Eye (tissue), 1 donor: ENCODE measurements around the gene TTLL5.
A peak's percentile ranks its signal among the peaks of the same experiment; 100 is the strongest.
"Not testable (repeated sequence)": the region's sequence is repeated elsewhere in the genome, so short reads cannot be mapped to it uniquely, and the experiment has no call there.

Experiments used
- DNase-seq: peaks from one replicate; pipeline ENCODE4 v3.0.0-alpha.2; 2015

TTLL5 gene

DNA sequence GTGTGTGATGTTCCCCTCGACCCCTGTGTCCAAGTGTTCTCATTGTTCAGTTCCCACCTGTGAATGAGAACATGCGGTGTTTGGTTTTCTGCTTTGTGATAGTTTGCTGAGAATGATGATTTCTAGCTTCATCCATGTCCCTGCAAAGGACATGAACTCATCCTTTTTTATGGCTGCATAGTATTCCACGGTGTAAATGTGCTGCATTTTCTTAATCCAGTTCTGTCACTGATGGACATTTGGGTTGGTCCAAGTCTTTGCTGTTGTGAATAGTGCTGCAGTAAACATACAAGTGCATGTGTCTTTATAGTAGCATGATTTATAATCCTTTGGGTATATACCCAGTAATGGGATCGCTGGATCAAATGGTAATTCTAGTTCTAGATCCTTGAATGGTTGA is 259.4 kb downstream of the TTLL5 start:
- DNase-seq, result not testable (repeated sequence)

DNA sequence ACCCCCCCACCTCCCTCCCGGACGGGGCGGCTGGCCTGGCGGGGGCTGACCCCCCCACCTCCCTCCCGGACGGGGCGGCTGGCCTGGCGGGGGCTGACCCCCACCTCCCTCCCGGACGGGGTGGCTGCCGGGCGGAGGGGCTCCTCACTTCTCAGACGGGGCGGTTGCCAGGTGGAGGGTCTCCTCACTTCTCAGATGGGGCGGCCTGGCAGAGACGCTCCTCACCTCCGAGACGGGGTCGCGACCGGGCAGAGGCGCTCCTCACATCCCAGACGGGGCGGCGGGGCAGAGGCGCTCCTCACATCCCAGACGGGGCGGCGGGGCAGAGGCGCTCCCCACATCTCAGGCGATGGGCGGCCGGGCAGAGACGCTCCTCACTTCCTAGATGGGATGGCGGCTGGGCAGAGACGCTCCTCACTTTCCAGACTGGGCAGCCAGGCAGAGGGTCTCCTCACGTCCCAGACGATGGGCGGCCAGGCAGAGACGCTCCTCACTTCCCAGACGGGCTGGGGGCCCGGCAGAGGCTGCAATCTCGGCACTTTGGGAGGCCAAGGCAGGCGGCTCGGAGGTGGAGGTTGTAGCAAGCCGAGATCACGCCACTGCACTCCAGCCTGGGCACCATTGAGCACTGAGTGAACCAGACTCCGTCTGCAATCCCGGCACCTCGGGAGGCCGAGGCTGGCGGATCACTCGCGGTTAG is 264.2 kb downstream of the TTLL5 start:
- DNase-seq, result not testable (repeated sequence)

DNA sequence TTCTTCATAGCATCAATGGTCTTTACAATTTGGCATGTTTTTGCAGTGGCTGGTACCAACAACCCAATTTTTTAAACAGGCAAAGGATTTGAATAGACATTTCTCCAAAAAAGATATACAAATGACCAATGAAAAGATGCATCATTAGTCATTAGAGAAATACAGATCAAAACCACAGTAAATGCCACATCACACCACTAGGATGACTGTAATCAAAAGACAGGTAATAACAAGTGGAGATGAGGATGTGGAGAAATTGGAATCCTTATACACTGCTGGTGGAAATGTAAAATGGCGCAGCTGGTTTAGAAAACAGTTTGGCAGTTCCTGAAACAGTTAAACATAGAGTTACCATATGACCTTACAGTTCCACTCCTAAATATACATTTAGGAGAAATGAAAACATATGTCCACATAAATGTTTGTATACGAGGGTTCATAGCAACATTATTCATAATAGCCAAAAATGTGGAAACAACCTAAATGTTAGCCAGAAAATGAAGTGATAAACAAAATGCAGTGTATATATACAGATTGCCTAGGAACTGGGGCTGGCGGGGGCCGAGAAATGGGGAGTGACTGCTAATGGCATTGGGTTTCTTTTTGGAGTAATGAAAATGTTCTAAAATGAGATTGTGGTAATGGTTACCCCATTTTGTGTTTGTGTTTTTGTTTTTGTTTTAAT is 265.5 kb downstream of the TTLL5 start:
- no peak for DNase-seq

DNA sequence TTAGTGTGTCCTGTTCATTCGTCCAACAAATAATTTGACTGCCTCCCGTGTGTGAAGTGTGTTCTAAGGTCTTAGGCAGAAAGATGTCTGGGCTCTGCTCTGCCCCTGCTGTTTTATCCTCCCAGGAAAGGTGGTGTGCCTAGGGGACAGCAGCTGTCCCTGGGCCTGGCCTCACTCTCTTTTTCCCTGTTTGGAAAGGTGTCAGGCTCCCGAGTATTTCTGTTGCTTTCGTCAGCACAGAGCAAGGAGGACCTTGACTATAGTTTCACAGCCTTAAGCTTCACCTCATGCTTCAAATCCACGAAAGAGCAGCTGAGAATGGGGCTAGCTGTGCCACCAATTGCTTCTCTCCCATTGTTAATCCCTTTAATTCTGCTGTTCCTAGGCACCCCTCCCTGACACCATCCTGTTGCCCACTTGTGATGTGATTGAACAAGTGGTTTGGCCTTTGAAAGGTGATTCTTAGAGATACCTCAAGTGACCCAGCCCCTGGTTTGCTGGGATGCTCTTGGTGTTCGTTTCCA is 266.6 kb downstream of the TTLL5 start:
- no peak for DNase-seq

DNA sequence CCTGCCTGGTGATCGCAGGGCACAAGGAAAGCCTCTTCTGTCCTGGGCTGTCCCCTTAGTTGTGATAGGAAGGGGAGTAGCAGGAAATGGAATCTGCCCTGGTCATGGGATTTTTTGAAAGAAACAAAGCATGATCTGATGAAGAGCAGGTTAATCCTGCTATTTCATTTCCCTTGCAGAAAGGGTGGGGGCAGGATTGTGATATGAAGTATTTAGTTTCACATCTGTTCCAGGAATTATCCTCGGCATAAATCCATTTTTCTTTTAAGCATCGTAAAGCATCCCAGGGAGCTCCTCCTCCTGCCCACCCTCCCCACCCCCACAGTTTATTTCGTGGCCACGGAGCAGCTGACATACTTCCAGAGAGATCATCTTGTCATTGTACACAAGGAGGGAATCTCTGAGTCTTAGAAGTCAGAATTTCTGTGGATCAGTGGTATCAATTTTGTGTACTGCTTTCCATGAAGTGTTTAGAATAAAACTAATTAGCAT is 267.7 kb downstream of the TTLL5 start:
- DNase-seq, result peak; percentile 57

DNA sequence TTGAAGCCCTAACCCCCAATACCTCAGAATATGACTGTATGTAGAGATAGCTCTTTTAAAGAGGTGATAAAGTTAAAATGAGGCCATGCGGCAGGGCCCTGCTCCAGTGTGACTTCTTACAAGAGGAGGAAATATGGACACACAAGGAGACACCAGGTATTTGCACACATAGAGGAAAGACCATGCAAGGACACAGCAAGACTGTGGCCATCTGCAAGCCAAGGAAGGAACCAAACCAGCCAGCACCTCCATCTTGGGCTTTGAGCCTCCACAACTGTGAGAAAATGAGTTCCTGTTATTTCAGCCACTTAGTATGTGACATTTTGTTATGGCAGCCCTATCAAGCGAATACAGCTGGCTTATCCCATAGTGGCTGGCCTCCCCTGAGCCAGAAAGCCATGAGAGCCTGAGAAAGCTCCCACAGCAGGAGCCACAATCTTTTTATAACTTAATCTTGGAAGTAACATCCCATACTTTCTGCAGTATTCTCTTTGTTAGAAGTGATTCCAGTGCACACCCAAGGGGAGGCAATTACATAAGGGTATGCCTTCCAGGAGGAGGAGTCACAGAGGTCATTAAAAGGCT is 272.8 kb downstream of the TTLL5 start:
- no peak for DNase-seq

DNA sequence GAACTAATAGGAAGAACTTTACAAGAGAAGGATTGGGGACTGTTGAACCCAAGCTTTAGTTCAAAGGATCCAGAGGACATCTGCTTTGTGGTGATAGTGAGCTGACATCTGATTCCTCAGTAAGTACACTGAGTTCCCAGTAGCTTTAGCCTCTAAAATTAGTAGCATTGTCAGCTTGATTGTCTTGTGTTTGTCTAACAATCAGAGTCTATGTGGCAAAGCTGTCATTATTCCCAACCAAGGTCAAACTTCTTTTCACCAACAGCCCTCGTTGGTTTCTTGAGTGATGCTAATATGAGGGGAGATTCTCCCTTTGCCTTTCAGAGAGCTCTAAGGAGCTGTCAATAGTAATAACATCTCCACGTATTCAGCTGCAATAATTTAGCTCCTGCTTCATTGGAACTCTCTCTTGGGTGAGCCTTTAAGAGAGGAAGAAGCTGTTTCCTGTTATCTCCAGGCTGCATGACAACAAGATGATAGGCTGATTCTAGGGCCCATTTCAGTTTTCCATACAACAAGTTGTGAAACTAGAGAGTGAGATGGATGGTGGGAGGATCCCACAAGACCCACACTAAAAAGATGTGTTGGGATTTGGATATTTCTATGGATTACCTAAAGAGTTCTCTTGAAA is 274.1 kb downstream of the TTLL5 start:
- peak; percentile 77 for DNase-seq

DNA sequence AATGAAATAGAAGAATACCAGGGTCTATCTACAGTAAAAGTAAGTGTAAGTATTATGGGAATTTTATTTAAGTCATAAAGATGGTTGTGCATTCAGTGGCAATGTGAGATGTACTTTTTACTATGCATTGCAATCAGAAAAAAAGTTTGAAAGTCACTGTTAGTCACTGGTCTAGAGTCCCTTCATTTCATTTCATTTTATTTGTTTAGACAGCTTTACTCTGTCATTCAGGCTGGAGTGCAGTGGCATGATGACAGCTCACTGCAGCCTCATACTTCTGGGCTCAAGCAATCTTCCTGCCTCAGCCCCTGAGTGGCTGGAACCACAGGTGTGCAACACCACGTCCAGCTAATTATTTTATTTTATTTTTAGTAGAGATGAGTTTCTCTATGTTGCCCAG is 278.2 kb downstream of the TTLL5 start:
- no peak for DNase-seq

DNA sequence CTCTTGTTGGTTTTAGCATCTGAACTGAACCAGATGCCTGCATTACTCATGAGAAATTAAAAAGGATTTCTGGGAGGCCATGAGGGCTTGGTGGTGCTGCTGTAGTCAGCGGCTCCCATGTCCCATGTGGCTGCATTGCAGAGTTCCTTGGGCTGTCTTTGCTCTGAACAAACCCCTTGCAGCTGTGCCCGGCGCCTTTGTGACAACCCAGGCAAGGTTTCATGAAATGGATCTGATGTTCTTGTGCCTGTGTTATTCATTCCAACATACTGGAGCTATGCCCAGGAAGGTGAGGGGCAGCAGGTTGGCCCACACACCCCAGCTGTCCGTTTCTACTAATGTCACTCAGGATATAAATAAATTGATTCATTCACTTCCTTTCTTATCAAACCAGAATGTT is 280.0 kb downstream of the TTLL5 start:
- peak; percentile 35 for DNase-seq

DNA sequence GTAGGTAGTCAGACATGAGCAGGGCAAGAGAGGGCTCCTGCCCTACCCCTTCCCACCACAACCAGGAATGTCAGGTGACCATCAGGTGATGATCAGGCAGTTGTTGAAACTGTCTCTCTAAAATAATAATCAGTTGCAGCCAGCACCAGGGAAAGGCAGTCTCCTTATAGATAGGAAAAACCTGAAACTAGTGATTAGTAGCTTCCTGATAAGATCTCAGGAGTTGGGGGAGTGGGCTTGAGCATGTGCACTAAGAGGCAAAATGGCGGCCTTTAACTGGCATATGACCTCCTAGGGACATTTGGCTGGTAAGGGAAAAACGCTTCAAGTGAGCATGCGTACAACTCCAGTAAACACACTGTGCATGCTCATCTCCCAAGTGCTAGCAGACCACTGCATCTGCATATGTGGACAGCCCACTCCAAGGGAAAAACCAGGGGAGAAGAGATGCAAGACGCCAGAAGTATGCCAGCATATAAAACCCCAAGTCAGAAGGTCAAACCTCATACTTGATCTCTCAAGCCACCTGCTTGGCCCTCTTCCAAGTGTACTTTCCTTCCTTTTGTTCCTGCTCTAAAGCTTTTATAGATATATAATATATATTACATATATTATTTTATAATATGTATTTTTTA is 283.7 kb downstream of the TTLL5 start:
- no peak for DNase-seq

DNA sequence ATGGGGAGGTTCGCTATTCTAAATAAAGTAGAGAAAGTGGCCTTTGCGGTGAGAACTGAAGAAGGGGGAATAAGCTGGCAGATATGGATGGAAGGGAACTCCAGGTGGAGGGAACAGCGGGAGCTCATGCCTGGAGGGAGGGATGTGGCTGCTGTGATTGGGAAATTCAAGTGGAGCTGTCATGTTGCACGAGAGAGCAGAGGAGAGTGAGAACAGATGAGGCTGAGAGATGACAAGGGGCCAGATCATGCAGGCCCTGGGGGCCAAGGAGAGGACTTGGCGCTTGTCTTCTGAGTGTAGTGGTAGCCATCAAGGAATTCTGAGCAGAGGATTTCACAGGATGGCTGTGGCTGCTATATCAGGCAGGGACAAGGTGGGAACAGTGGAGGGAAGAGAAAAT is 285.7 kb downstream of the TTLL5 start:
- no peak for DNase-seq

DNA sequence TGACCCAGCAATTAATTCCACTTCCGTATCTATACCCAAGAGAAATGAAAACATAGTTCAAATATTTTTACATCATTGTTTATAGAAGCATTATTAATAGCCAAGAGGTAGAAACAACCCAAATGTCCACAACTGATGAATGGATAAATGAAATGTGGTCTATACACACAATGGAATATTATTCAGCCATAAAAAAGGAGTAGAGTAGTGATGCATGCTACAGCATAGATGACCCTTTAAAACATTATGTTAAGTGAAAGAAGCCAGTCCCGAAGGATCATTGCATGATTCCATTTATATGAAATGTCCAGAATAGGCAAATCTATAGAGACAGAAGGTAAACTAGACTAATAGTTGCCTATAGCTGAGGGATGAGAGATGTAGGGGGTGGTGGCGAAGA is 291.4 kb downstream of the TTLL5 start:
- DNase-seq, result no peak

DNA sequence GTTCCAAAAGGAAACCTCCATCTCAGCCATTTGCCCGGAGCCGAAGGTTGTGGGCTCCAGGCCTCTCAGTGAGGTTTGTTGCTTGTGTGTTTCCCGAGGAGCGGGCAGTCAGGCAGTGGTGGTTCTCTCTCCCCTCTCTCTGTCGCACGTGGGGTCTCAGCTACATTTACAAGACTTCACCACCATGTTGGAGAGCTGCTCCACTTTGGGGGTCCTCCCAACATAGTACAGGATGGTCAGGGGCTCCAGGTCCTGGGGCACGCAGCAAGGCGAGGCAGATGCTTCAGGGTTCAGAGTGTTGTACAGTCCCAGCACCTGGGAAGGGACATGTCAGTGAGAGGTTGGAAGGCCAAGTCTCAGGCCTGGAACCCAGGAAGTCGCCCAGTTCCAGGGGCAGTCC is 298.0 kb downstream of the TTLL5 start:
- DNase-seq, result no peak

DNA sequence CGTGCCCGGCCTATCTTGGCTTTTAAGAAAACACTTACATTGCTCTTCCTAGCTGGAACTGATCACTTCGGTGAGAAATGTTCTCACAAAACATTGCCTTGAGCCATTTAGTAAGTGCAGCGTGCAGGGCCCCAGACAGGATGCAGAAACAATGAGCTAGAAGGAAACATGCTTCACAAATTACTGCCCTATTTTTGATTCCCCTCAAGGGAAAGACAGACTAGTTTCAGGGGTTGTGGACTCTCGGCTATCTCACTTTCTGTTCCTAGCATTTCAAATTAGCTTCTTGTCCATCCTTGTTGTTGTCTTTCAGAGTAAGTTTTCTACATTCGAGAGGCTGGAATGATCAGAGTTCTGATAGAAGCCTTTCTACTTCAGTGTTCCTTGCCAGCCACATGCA is 299.2 kb downstream of the TTLL5 start:
- no peak for DNase-seq

DNA sequence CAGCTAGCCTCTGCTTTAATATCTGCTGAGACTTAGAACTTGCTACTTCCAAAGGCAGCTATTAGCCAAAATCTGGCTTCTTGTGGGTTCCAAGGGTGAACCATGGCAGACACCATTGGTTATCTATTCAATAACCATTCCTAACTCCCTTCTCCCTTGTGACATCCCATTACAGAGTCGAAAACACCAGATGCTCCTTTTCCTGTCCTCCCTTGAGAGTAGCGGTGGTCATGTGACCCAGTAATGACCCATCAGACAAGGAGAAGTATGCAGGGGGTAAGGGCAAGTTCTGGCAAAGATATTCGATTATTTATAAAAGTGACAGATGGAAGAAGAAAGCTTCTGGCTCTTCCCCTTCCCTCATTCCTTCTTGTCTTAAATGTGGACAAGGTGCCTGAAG is 300.6 kb downstream of the TTLL5 start:
- no peak for DNase-seq

DNA sequence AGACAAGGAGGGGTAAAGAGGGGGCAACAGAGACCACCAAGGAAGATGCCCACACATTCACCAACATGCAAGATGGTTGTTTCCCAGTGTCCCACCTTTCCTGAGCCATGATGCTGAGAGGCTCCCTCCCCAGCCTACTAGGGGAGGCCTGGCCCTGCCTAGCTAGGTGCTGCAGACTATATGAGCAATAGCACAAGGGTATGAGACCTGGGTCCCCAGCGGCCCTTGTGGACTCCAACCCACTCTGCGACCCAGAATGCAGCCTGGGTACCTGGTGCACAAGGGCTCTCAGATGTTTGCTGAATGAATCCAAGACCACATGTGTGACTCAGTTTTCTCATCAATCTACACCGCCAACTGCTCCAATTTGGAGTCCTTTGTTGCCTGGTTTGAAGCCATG is 306.8 kb downstream of the TTLL5 start:
- no peak for DNase-seq

DNA sequence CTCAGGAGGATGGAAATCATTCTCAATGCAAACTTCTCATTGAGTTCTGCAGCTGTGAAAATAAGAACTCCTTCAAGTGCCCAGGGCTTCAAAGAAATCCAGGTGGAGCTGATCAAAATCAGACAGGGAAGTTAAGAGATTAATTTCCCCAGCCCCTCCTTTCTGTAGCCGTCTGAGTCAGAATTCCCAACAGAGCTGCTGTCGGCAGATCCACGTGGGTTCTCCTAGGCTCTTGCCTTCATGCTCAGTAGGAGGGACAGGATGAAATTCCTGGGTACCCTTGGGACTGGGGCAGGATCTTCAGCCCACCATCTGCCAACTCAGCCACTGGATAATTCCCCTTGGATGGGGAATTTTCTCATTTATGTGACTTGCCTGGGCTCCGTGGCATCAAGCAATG is 307.4 kb downstream of the TTLL5 start:
- DNase-seq, result no peak

DNA sequence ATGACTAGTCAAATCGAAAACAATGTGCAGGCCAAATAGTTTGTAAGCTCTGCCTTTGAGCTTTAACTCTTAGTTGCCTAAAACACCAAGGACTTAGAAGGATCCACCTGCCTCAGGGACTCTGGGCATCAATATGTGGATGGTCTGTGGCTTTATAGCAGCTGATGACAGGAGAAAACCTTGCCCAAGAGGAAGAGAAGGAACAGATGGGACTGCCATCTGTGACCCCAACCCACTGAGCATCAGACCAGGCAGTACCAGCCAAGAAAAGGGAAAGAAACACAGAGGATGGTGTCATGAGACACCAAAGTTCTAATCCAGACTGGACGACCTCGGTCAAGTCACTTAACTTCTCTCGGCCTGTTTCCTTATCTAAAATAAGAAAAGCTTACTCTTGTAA is 308.1 kb downstream of the TTLL5 start:
- no peak for DNase-seq

DNA sequence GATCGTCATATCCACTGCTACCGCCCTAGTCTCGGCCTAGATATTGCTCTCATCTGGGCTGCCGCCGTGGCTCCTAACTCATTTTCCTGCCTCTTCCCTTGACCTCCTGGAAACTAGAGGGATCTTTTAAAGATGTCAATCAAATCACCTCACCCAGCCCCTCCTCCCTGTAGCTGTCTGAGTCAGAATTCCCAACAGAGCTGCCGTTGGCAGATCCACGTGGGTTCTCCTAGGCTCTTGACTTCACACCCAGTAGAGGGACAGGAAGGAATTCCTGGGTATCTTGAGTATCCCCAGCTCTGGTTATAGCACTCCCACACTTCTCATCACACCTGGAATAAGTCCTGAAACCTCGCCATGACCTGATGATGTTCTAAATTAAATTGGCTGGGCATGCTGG is 308.8 kb downstream of the TTLL5 start:
- DNase-seq, result no peak

DNA sequence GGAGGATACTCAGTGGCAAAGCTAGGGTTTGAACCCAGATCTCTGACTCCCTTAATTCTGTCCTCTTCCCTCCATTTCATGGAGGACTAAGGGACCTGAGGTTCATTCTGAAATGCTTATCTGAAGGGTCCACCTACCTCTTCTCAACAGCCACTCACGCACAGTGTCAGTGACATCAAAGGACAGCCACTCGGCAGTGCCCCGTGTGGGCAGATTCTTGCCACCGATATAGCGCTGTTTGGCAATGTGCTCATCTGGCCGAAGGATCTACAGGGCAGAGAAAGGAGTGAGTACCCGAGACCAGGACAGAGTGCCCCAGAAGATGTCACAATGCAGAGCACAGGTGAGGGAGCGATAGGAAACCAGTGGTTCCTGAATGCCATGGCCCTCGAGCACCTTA is 309.9 kb downstream of the TTLL5 start:
- DNase-seq, result no peak

DNA sequence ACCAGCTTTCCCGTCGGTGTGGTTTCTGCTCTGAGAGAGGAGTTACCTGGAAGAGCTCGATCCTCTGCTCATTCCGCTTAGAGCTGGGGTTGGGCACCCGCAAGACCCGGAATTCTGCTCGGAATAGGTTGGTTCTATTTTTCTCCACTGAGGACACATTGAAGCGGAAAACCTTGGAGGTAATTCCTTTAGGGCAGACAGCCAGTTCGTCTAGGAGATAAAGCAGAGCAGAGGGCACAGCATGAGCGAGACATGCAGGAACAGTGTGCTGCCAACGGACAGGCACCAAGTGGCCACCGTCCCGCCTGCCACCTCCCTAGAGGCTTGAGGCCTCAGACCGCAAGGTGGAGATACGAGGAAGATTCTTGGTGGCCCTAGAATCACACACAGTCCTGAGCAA is 310.5 kb downstream of the TTLL5 start:
- no peak for DNase-seq

DNA sequence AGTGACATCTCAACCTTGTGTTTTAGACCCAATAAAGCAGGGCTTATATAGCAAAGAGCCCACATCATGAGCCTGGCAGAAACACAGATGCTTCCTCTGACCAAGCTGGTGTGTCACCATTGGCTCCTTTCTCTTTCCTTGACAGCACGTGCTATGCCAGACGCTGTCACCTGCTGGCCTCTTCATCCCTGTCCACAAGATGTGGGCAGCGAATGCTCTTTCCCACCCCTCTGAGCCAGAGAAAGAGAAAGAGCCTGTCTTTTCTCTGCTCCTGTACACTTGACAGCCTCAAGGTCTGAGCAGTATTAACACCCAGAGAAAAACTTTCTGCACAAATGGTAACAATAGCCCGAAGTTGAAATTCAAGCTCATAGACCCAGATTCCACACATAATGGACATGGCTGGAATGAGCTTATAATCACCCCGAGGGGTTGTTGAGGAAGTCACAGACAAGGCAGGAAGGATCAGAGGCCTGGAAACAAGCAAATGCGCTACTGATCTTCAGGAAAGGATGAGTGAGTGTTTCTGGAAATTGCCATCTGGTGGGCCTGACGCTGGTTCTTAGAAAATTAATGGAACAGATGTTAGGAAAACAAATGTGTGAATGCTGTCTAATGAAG is 311.9 kb downstream of the TTLL5 start:
- DNase-seq, result peak; percentile 57
